OCI-LY7 (cell line): ENCODE measurements around the gene MYO1C. TPM values are rescaled to one million over a fixed set of nuclear protein-coding genes. Genes with fewer than 3 reads are reported as not detected.

Experiments
- BruUV-seq: library from RNA; stranded (reverse); fragments of 400-500 nt; replicated peaks from 2 replicates; lab custom pipeline; 2021; lab: Mats Ljungman, UMichigan
- CTCF ChIA-PET: fragments of 300-600 bp; sonication (Branson Sonifier 250); formaldehyde crosslinking; loops from one replicate; lab custom pipeline; 2022; ENCODE audit warnings: antibody characterized with exemption; ENCODE audit not compliant: unreplicated experiment; lab: Charles Lee
- POLR2A ChIA-PET: fragments of 300-600 bp; sonication (Branson Sonifier 250); formaldehyde crosslinking; loops from one replicate; lab custom pipeline; 2022; ENCODE audit warnings: antibody characterized with exemption; lab: Charles Lee
- DNase-seq: peaks from one replicate; pipeline ENCODE4 v3.0.0-alpha.2; 2015; ENCODE audit warnings: low spot score
- H2AFZ ChIP-seq: fragments of 200-600 bp; sonication (generic), shearing (Covaris generic); 2 replicates; pipeline ENCODE4 v1.6.1; 2014; ENCODE audit warnings: mild to moderate bottlenecking, antibody characterized with exemption, low read length, moderate library complexity
- H3K27ac ChIP-seq: fragments of 200-600 bp; sonication (generic); 2 replicates; pipeline ENCODE4 v1.5.1; 2014; ENCODE audit warnings: mixed run types, low read depth, mild to moderate bottlenecking, moderate library complexity, low read length, inconsistent platforms; ENCODE audit not compliant: poor library complexity, severe bottlenecking
- H3K36me3 ChIP-seq: fragments of 200-600 bp; sonication (generic); 2 replicates; pipeline ENCODE4 v1.6.1; 2014; ENCODE audit warnings: mild to moderate bottlenecking, antibody characterized with exemption, low read length, moderate library complexity, mixed read lengths; ENCODE audit not compliant: insufficient read depth
- H3K4me1 ChIP-seq: fragments of 200-600 bp; sonication (generic); 2 replicates; pipeline ENCODE4 v1.5.1; 2014; ENCODE audit warnings: mild to moderate bottlenecking, low read length; ENCODE audit not compliant: insufficient read depth, poor library complexity, severe bottlenecking
- H3K4me2 ChIP-seq: fragments of 200-600 bp; sonication (generic); 2 replicates; pipeline ENCODE4 v1.6.1; 2014; ENCODE audit warnings: mild to moderate bottlenecking, low read length
- H3K4me3 ChIP-seq: fragments of 200-600 bp; sonication (generic); 2 replicates; pipeline ENCODE4 v1.5.1; 2014; ENCODE audit warnings: mild to moderate bottlenecking, low read depth, low read length; ENCODE audit not compliant: poor library complexity, severe bottlenecking
- H3K79me2 ChIP-seq: fragments of 200-600 bp; sonication (generic); 2 replicates; pipeline ENCODE4 v1.6.1; 2016; ENCODE audit warnings: low read depth, mild to moderate bottlenecking, low read length, moderate library complexity, mixed read lengths; ENCODE audit not compliant: insufficient read depth
- H3K9me2 ChIP-seq: fragments of 200-600 bp; sonication (generic); 2 replicates; pipeline ENCODE4 v1.6.1; 2016; ENCODE audit warnings: mild to moderate bottlenecking, low read length, mixed read lengths; ENCODE audit not compliant: insufficient read depth
- H3K9me3 ChIP-seq: fragments of 200-600 bp; sonication (generic); 2 replicates; pipeline ENCODE4 v1.6.1; 2014; ENCODE audit warnings: mild to moderate bottlenecking, mixed run types, low read length, mixed read lengths
- H4K20me1 ChIP-seq: fragments of 200-600 bp; sonication (generic); 2 replicates; pipeline ENCODE4 v1.6.1; 2014; ENCODE audit warnings: mild to moderate bottlenecking, antibody characterized with exemption, low read length, moderate library complexity, mixed read lengths; ENCODE audit not compliant: insufficient read depth
- CTCF ChIP-seq: fragments of 200-600 bp; sonication (generic); conservative IDR thresholded peaks from 2 replicates; pipeline ENCODE4 v1.5.1; 2014; ENCODE audit warnings: mild to moderate bottlenecking, antibody characterized with exemption, low read length, moderate library complexity, mixed read lengths
- EZH2phosphoT487 ChIP-seq: fragments of 200-600 bp; sonication (generic); IDR thresholded peaks from 2 replicates; pipeline ENCODE4 v1.6.1; 2018; ENCODE audit warnings: low read depth, borderline replicate concordance, mild to moderate bottlenecking, mixed run types, antibody characterized with exemption, low read length, moderate library complexity, mixed read lengths
- intact Hi-C: fragments of 100-400 bp; cut with micrococcal nuclease; formaldehyde crosslinking; loops from one replicate; pipeline ENCODE4 v1.10.0; 2022; ENCODE audit not compliant: unreplicated experiment
- total RNA-seq, 2 experiments: library from RNA; depleted of rRNA in 1 of 2; stranded (reverse); fragments of >200 nt in 1 of 2; shearing (Covaris generic) in 1 of 2; gene quantifications; 2 replicates each; pipeline ENCODE4 v1.2.3, GENCODE V29; 2014 to 2022

The MYO1C gene
- total RNA-seq, 2 experiments from 2014 or later: 17.2 to 74.4 TPM

GRCh38 chr17:1416414-1416813 is 76.1 kb downstream of the MYO1C start:
- no TSS peak for BruUV-seq
- no peak for DNase-seq
- Histone ChIP-seq H4K20me1 (no peaks in the 10 kb centered on the region), H3K36me3 (peaks cover 31% of the 10 kb centered on the region), H2AFZ (no peak overlapping the region), H3K4me1 (no peaks in the 10 kb centered on the region), H3K27ac (no peak overlapping the region), H3K9me2 (no peaks in the 10 kb centered on the region), H3K4me2 (no peak overlapping the region), H3K79me2 (no peaks in the 10 kb centered on the region), H3K9me3 (no peaks in the 10 kb centered on the region), H3K4me3 (no peak overlapping the region)
- intact Hi-C loops: no loop called here
- CTCF ChIA-PET: no interaction called here
- TF ChIP-seq CTCF: no peak
- TF ChIP-seq EZH2phosphoT487: no peak
- POLR2A ChIA-PET: no interaction called here

- intact Hi-C loops: no loop called here
- H3K27ac ChIP-seq: no peak overlapping the region
- H3K9me3 ChIP-seq: no peaks in the 10 kb centered on the region
- no peak overlapping the region for H3K4me3 ChIP-seq
- H3K79me2 ChIP-seq: no peaks in the 10 kb centered on the region
- ChIA-PET CTCF (interaction anchor here (0.6 kb wide), 1 partner anchor 338 kb away, joined by 3 read pairs; no protein-coding TSS in a partner anchor), POLR2A (interaction anchor here (0.7 to 1.3 kb wide), 2 partner anchors 27 to 629 kb away, joined by 4 read pairs; no protein-coding TSS in a partner anchor)
- no TSS peak for BruUV-seq
- no peak for DNase-seq
- peaks cover 13% of the 10 kb centered on the region for H3K36me3 ChIP-seq
- no peak overlapping the region for H2AFZ ChIP-seq
- TF ChIP-seq EZH2phosphoT487 (no peak), CTCF (no peak)
- H3K4me1 ChIP-seq: no peaks in the 10 kb centered on the region
- no peaks in the 10 kb centered on the region for H3K9me2 ChIP-seq
- H3K4me2 ChIP-seq: no peak overlapping the region
- H4K20me1 ChIP-seq: no peaks in the 10 kb centered on the region
These were observed 77.9 kb downstream of the MYO1C start for GRCh38 chr17:1414634-1415033.

Other genes with a start within 250 kb of the MYO1C start
- not detected in 2 replicates for gene BHLHA9, start 222.2 kb downstream of the MYO1C start, total RNA-seq (2014; rRNA removed; shearing (Covaris generic))
- gene BHLHA9, start 222.2 kb downstream of the MYO1C start, total RNA-seq (2022): not detected in 2 replicates
- gene TRARG1, start 213.0 kb downstream of the MYO1C start, total RNA-seq (2014; rRNA removed; shearing (Covaris generic)): not detected in 2 replicates
- gene TRARG1, start 213.0 kb downstream of the MYO1C start, total RNA-seq (2022): not detected in 2 replicates
- 267 and 467 TPM in 2 replicates for gene YWHAE, start 92.5 kb downstream of the MYO1C start, total RNA-seq (2014; rRNA removed; shearing (Covaris generic))
- 646 and 654 TPM in 2 replicates for gene YWHAE, start 92.5 kb downstream of the MYO1C start, total RNA-seq (2022)
- 30.5 and 32.0 TPM in 2 replicates for gene CRK, start 36.5 kb downstream of the MYO1C start, total RNA-seq (2014; rRNA removed; shearing (Covaris generic))
- gene CRK, start 36.5 kb downstream of the MYO1C start, total RNA-seq (2022): 30.4 TPM in 2 replicates
- 23.4 and 28.8 TPM in 2 replicates for gene INPP5K, start 23.9 kb upstream of the MYO1C start, total RNA-seq (2014; rRNA removed; shearing (Covaris generic))
- 40.7 and 47.0 TPM in 2 replicates for gene INPP5K, start 23.9 kb upstream of the MYO1C start, total RNA-seq (2022)
- 15.0 and 27.7 TPM in 2 replicates for gene PITPNA, start 70.1 kb upstream of the MYO1C start, total RNA-seq (2014; rRNA removed; shearing (Covaris generic))
- 51.2 and 51.8 TPM in 2 replicates for gene PITPNA, start 70.1 kb upstream of the MYO1C start, total RNA-seq (2022)
- gene SLC43A2, start 136.1 kb upstream of the MYO1C start, total RNA-seq (2014; rRNA removed; shearing (Covaris generic)): 9.2 and 16.7 TPM in 2 replicates
- gene SLC43A2, start 136.1 kb upstream of the MYO1C start, total RNA-seq (2022): 16.6 and 17.1 TPM in 2 replicates
- gene SCARF1, start 153.0 kb upstream of the MYO1C start, total RNA-seq (2014; rRNA removed; shearing (Covaris generic)): 0.19 and 0.31 TPM in 2 replicates
- gene SCARF1, start 153.0 kb upstream of the MYO1C start, total RNA-seq (2022): 0.29 and 0.41 TPM in 2 replicates
- gene RILP, start 157.2 kb upstream of the MYO1C start, total RNA-seq (2014; rRNA removed; shearing (Covaris generic)): 0.82 and 3.2 TPM in 2 replicates
- 0.59 and 1.2 TPM in 2 replicates for gene RILP, start 157.2 kb upstream of the MYO1C start, total RNA-seq (2022)
- gene PRPF8, start 192.2 kb upstream of the MYO1C start, total RNA-seq (2014; rRNA removed; shearing (Covaris generic)): 108 and 162 TPM in 2 replicates
- 404 and 427 TPM in 2 replicates for gene PRPF8, start 192.2 kb upstream of the MYO1C start, total RNA-seq (2022)
- gene TLCD2, start 217.7 kb upstream of the MYO1C start, total RNA-seq (2014; rRNA removed; shearing (Covaris generic)): not detected in 2 replicates
- gene TLCD2, start 217.7 kb upstream of the MYO1C start, total RNA-seq (2022): not detected in 2 replicates
- gene WDR81, start 232.0 kb upstream of the MYO1C start, total RNA-seq (2014; rRNA removed; shearing (Covaris generic)): 12.2 and 19.1 TPM in 2 replicates
- gene WDR81, start 232.0 kb upstream of the MYO1C start, total RNA-seq (2022): 23.5 and 24.4 TPM in 2 replicates